PC-3 (cell line): ENCODE results near the gene AKR1C2.
"Not testable (repeated sequence)": the region's sequence is repeated elsewhere in the genome, so short reads cannot be mapped to it uniquely, and the experiment has no call there.

Experiments used
- CTCF ChIP-seq: fragments of 300-600 bp; sonication (generic); conservative IDR thresholded peaks from 2 replicates; pipeline ENCODE4 v1.5.1; 2017; ENCODE audit warnings: antibody characterized with exemption, low read depth, mild to moderate bottlenecking, low read length
- EZH2phosphoT487 ChIP-seq: fragments of 300-600 bp; sonication (generic); IDR thresholded peaks from 2 replicates; pipeline ENCODE4 v1.6.1; 2018; ENCODE audit warnings: mild to moderate bottlenecking, antibody characterized with exemption, low read length, borderline replicate concordance

DNA sequence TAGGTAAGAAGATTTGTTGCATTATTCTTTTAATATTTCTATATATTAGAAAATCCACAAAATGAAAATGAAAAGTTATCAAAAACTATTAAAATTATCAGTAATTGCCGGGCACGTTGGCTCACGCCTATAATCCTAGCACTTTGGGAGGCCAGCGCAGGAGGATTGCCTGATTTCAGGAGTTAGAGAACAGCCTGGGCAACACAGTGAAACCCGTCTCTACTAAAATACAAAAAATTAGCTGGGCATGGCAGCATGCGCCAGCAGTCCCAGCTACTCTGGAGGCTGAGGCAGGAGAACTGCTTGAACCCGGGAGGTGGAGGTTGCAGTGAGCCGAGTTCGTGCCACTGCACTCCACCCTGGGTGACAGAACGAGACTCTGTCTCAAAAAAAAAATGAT is 11.1 kb downstream of the AKR1C2 start:
- not testable (repeated sequence) for TF ChIP-seq CTCF, EZH2phosphoT487
